Measurements from ENCODE around the gene NTNG1. TPM values are rescaled to one million over a fixed set of nuclear protein-coding genes. Genes with fewer than 3 reads are reported as not detected.

The NTNG1 gene
- total RNA-seq, 3 donors from 2014 or later (not counting 1 experiment from before 2014, with no cell fraction given) = 0.58 TPM; not detected in 2

GRCh38 chr1:107328087-107328486 is 187.2 kb downstream of the NTNG1 start:
- no peaks in the 10 kb centered on the region for H3K4me1 Mint-ChIP-seq
- no peaks in the 10 kb centered on the region for H3K4me1 ChIP-seq (ENCODE audit: control insufficient read depth, insufficient read depth, low read length)
- H3K27ac ChIP-seq (ENCODE audit: low read length) = no peak overlapping the region
- no peak overlapping the region for H3K27ac Mint-ChIP-seq
- H3K36me3 ChIP-seq (ENCODE audit: control insufficient read depth, insufficient read depth, low read length) = no peaks in the 10 kb centered on the region
- intact Hi-C loops (cut with micrococcal nuclease) = no loop called here
- H3K9me3 ChIP-seq (ENCODE audit: control insufficient read depth, insufficient read depth, low read length) = no peaks in the 10 kb centered on the region
- peaks cover 2% of the 10 kb centered on the region for H3K27me3 ChIP-seq (ENCODE audit: control insufficient read depth, insufficient read depth, low read length)
- H3K27me3 Mint-ChIP-seq (ENCODE audit: low read depth in 2 of 2) = peaks cover 2 to 17% of the 10 kb centered on the region in 2 donors
- WGBS (ENCODE audit: insufficient coverage) = 84% methylated on average over 3 of the region's 5 CpGs
- H3K9me3 Mint-ChIP-seq = no peaks in the 10 kb centered on the region
- no peaks in the 10 kb centered on the region for H3K36me3 Mint-ChIP-seq
- H3K4me3 ChIP-seq (ENCODE audit: low read length) = no peak overlapping the region
- DNase-seq = no peak
- no peak for ATAC-seq
- H3K4me3 Mint-ChIP-seq = no peak overlapping the region
- TF ChIP-seq CTCF (IDR thresholded peaks at IDR 0.05) = no peak

- Histone ChIP-seq H3K36me3 (ENCODE audit: control insufficient read depth, insufficient read depth, low read length) (no peaks in the 10 kb centered on the region), H3K4me1 (ENCODE audit: control insufficient read depth, insufficient read depth, low read length) (no peaks in the 10 kb centered on the region), H3K9me3 (ENCODE audit: control insufficient read depth, insufficient read depth, low read length) (no peaks in the 10 kb centered on the region), H3K4me3 (ENCODE audit: low read length) (no peak overlapping the region), H3K27me3 (ENCODE audit: control insufficient read depth, insufficient read depth, low read length) (no peaks in the 10 kb centered on the region), H3K27ac (ENCODE audit: low read length) (no peak overlapping the region)
- ATAC-seq (no peak), DNase-seq (no peak)
- no peak overlapping the region for H3K4me3 Mint-ChIP-seq
- no CpG with 5 or more reads among the region's 3 CpGs for WGBS (ENCODE audit: insufficient coverage)
- intact Hi-C loops (cut with micrococcal nuclease) = no loop called here
- TF ChIP-seq CTCF (IDR thresholded peaks at IDR 0.05) = no peak
- no peaks in the 10 kb centered on the region for H3K36me3 Mint-ChIP-seq
- H3K27me3 Mint-ChIP-seq (ENCODE audit: low read depth in 2 of 2) = peaks cover 0 to 14% of the 10 kb centered on the region in 2 donors
- H3K27ac Mint-ChIP-seq = no peak overlapping the region
- no peaks in the 10 kb centered on the region for H3K9me3 Mint-ChIP-seq
- no peaks in the 10 kb centered on the region for H3K4me1 Mint-ChIP-seq
Observed at GRCh38 chr1:107339775-107340174, 198.9 kb downstream of the NTNG1 start.

GRCh38 chr1:107342316-107342715 is 201.5 kb downstream of the NTNG1 start:
- Histone ChIP-seq H3K4me3 (ENCODE audit: low read length) (no peak overlapping the region), H3K9me3 (ENCODE audit: control insufficient read depth, insufficient read depth, low read length) (no peaks in the 10 kb centered on the region), H3K4me1 (ENCODE audit: control insufficient read depth, insufficient read depth, low read length) (no peaks in the 10 kb centered on the region), H3K36me3 (ENCODE audit: control insufficient read depth, insufficient read depth, low read length) (no peaks in the 10 kb centered on the region), H3K27ac (ENCODE audit: low read length) (no peak overlapping the region), H3K27me3 (ENCODE audit: control insufficient read depth, insufficient read depth, low read length) (no peaks in the 10 kb centered on the region)
- H3K4me3 Mint-ChIP-seq = no peak overlapping the region
- DNase-seq (no peak), ATAC-seq (no peak)
- TF ChIP-seq CTCF (IDR thresholded peaks at IDR 0.05) = no peak
- no peak overlapping the region for H3K27ac Mint-ChIP-seq
- peaks cover 0 to 14% of the 10 kb centered on the region in 2 donors for H3K27me3 Mint-ChIP-seq (ENCODE audit: low read depth in 2 of 2)
- H3K4me1 Mint-ChIP-seq = no peaks in the 10 kb centered on the region
- no peaks in the 10 kb centered on the region for H3K36me3 Mint-ChIP-seq
- H3K9me3 Mint-ChIP-seq = no peaks in the 10 kb centered on the region
- intact Hi-C loops (cut with micrococcal nuclease) = no loop called here

- H3K36me3 Mint-ChIP-seq = no peaks in the 10 kb centered on the region
- H3K4me3 Mint-ChIP-seq = no peak overlapping the region
- Histone ChIP-seq H3K9me3 (ENCODE audit: control insufficient read depth, insufficient read depth, low read length) (no peaks in the 10 kb centered on the region), H3K36me3 (ENCODE audit: control insufficient read depth, insufficient read depth, low read length) (no peaks in the 10 kb centered on the region), H3K4me1 (ENCODE audit: control insufficient read depth, insufficient read depth, low read length) (no peaks in the 10 kb centered on the region), H3K27ac (ENCODE audit: low read length) (no peak overlapping the region), H3K27me3 (ENCODE audit: control insufficient read depth, insufficient read depth, low read length) (no peaks in the 10 kb centered on the region), H3K4me3 (ENCODE audit: low read length) (no peak overlapping the region)
- WGBS (ENCODE audit: insufficient coverage) = 83% methylated on average over 1 of the region's 2 CpGs
- no peak for TF ChIP-seq CTCF (IDR thresholded peaks at IDR 0.05)
- intact Hi-C loops (cut with micrococcal nuclease) = no loop called here
- no peaks in the 10 kb centered on the region for H3K9me3 Mint-ChIP-seq
- peaks cover 3 to 14% of the 10 kb centered on the region in 2 donors for H3K27me3 Mint-ChIP-seq (ENCODE audit: low read depth in 2 of 2)
- H3K4me1 Mint-ChIP-seq = no peaks in the 10 kb centered on the region
- DNase-seq = no peak
- no peak overlapping the region for H3K27ac Mint-ChIP-seq
- no peak for ATAC-seq
Observed at GRCh38 chr1:107342768-107343167, 201.9 kb downstream of the NTNG1 start.
